ENCODE data around the gene CCDC183. TPM values are rescaled to one million over a fixed set of nuclear protein-coding genes. Genes with fewer than 3 reads are reported as not detected.
"Not testable (repeated sequence)": the region's sequence is repeated elsewhere in the genome, so short reads cannot be mapped to it uniquely, and the experiment has no call there.

Gene CCDC183
- total RNA-seq, 1 donor from 2014 or later, result 0.59 TPM

- no peak for DNase-seq
Measured at GRCh38 chr9:136825295-136826187, 29.4 kb downstream of the CCDC183 start.

- no peak for DNase-seq
Measured at GRCh38 chr9:136826188-136826541, 30.0 kb downstream of the CCDC183 start.

GRCh38 chr9:136826703-136827582 is 30.8 kb downstream of the CCDC183 start:
- DNase-seq, result no peak

GRCh38 chr9:136827794-136828473 is 31.8 kb downstream of the CCDC183 start:
- no peak for DNase-seq

GRCh38 chr9:136828474-136829140 is 32.5 kb downstream of the CCDC183 start:
- DNase-seq, result no peak

GRCh38 chr9:136829412-136829811 is 33.3 kb downstream of the CCDC183 start:
- DNase-seq, result no peak

- no peak for DNase-seq
Measured at GRCh38 chr9:136829981-136830885, 34.1 kb downstream of the CCDC183 start.

GRCh38 chr9:136831002-136831719 is 35.0 kb downstream of the CCDC183 start:
- DNase-seq, result no peak

- no peak for DNase-seq
Measured at GRCh38 chr9:136831720-136832104, 35.6 kb downstream of the CCDC183 start.

- no peak for DNase-seq
Measured at GRCh38 chr9:136832581-136832980, 36.4 kb downstream of the CCDC183 start.

GRCh38 chr9:136833381-136834048 is 37.4 kb downstream of the CCDC183 start:
- DNase-seq, result not testable (repeated sequence)

GRCh38 chr9:136835162-136835931 is 39.2 kb downstream of the CCDC183 start:
- no peak for DNase-seq

GRCh38 chr9:136835932-136836904 is 40.1 kb downstream of the CCDC183 start:
- DNase-seq, result no peak

- DNase-seq, result no peak
Measured at GRCh38 chr9:136837146-136837855, 41.2 kb downstream of the CCDC183 start.

- DNase-seq, result not testable (repeated sequence)
Measured at GRCh38 chr9:136837856-136838277, 41.7 kb downstream of the CCDC183 start.

GRCh38 chr9:136838314-136839228 is 42.4 kb downstream of the CCDC183 start:
- DNase-seq, result no peak
